Measurements from ENCODE around the gene AGRN. TPM values are rescaled to one million over a fixed set of nuclear protein-coding genes. Genes with fewer than 3 reads are reported as not detected.
A peak's percentile ranks its signal among the peaks of the same experiment; 100 is the strongest.

Gene AGRN
- total RNA-seq, 1 experiment from 2014 or later = 134 TPM

- Histone ChIP-seq H3K4me1 (ENCODE audit: control insufficient read depth in 1 of 2, insufficient read depth in 2 of 2, low read length in 2 of 2) (peaks cover 36 to 64% of the 10 kb centered on the region in 2 experiments), H4K20me1 (ENCODE audit: insufficient read depth) (no peaks in the 10 kb centered on the region), H3K36me3 (ENCODE audit: control insufficient read depth in 1 of 2, insufficient read depth in 2 of 2, low read length in 2 of 2) (no peaks in the 10 kb centered on the region), H3K4me2 (ENCODE audit: low read length) (peak overlapping the region; percentile 90), H3K9me2 (ENCODE audit: insufficient read depth) (no peaks in the 10 kb centered on the region), H3K27me3 (ENCODE audit: insufficient read depth, low read length) (no peaks in the 10 kb centered on the region), H3K79me2 (ENCODE audit: insufficient read depth, low read length) (peaks cover 3% of the 10 kb centered on the region; the same call in 1 of the 2 replicates), H3K27ac (ENCODE audit: low read depth, low read length) (peak overlapping the region; percentile 79), H2AFZ (ENCODE audit: low read depth, low read length, poor library complexity, severe bottlenecking) (no peak overlapping the region), H3K9ac (ENCODE audit: low read length) (peak overlapping the region; percentile 72), H3K9me3 (ENCODE audit: control insufficient read depth in 1 of 2, insufficient read depth in 1 of 2, low read depth in 1 of 2, low read length in 2 of 2) (no peaks in the 10 kb centered on the region), H3K4me3 (replicated peaks in 1 of 2; ENCODE audit: low read depth in 1 of 2, low read length in 2 of 2) (peak overlapping the region; percentile 50 to 64)
- ChIA-PET RAD21 (ENCODE audit: low non-redundant PET in 1 of 2, low total read pairs in 2 of 2, uncharacterized antibody in 2 of 2, unreplicated experiment in 2 of 2) (no interaction called here), CTCF (interaction anchor here (0.7 kb wide), 1 partner anchor 158 kb away, joined by 4 read pairs; no protein-coding TSS in a partner anchor), POLR2A (interaction anchor here (0.7 to 1.0 kb wide), 2 partner anchors 50 to 372 kb away, joined by 3 to 7 read pairs; partner anchors contain the start of gene AGRN)
- BruUV-seq (replicated peaks) = no TSS peak
- intact Hi-C loops (cut with micrococcal nuclease) = loop anchor here (5.0 kb wide), 1 partner anchor 67 kb away; the partner anchor contains the start of gene HES4
- DNase-seq (ENCODE audit: low read depth, low spot score) = peak; percentile 65
- TF ChIP-seq YY1 (IDR thresholded peaks at IDR 0.05; ENCODE audit: extremely low read depth, insufficient replicate concordance, low read depth, low read length) (no peak), POLR2AphosphoS5 (IDR thresholded peaks at IDR 0.05; ENCODE audit: low read depth, low read length) (peak; percentile 55; the same call in 1 of the 2 replicates)
- peak; percentile 61 for ATAC-seq
These were observed 49.3 kb downstream of the AGRN start for GRCh38 chr1:1069056-1069710.

GRCh38 chr1:1069711-1070676, 50.1 kb downstream of the AGRN start:
- no peaks in the 10 kb centered on the region for H4K20me1 ChIP-seq (ENCODE audit: insufficient read depth)
- no TSS peak for BruUV-seq (replicated peaks)
- peak overlapping the region; percentile 90 for H3K4me2 ChIP-seq (ENCODE audit: low read length)
- DNase-seq (ENCODE audit: low read depth, low spot score) = no peak
- no peak overlapping the region for H2AFZ ChIP-seq (ENCODE audit: low read depth, low read length, poor library complexity, severe bottlenecking)
- peak overlapping the region; percentile 72 for H3K9ac ChIP-seq (ENCODE audit: low read length)
- intact Hi-C loops (cut with micrococcal nuclease) = loop anchor here (5.0 kb wide), 2 partner anchors 68 to 277 kb away; partner anchors contain the start of genes DVL1 and HES4
- no peaks in the 10 kb centered on the region for H3K27me3 ChIP-seq (ENCODE audit: insufficient read depth, low read length)
- peaks cover 3% of the 10 kb centered on the region; the same call in 1 of the 2 replicates for H3K79me2 ChIP-seq (ENCODE audit: insufficient read depth, low read length)
- ChIA-PET POLR2A (interaction anchor here (0.7 to 1.0 kb wide), 2 partner anchors 51 to 371 kb away, joined by 3 to 7 read pairs; partner anchors contain the start of gene AGRN), CTCF (interaction anchor here (0.7 kb wide), 1 partner anchor 159 kb away, joined by 4 read pairs; no protein-coding TSS in a partner anchor), RAD21 (ENCODE audit: low non-redundant PET in 1 of 2, low total read pairs in 2 of 2, uncharacterized antibody in 2 of 2, unreplicated experiment in 2 of 2) (no interaction called here)
- TF ChIP-seq YY1 (IDR thresholded peaks at IDR 0.05; ENCODE audit: extremely low read depth, insufficient replicate concordance, low read depth, low read length) (no peak), SIN3A (IDR thresholded peaks at IDR 0.05; ENCODE audit: low read depth) (no peak), EZH2phosphoT487 (IDR thresholded peaks at IDR 0.05; ENCODE audit: borderline replicate concordance) (no peak), ZNF274 (IDR thresholded peaks at IDR 0.05; ENCODE audit: low read depth, low read length) (no peak), POLR2AphosphoS5 (IDR thresholded peaks at IDR 0.05; ENCODE audit: low read depth, low read length) (0 out of 2 replicates have a peak, but pooled peaks have one; percentile 50), ZFX (IDR thresholded peaks at IDR 0.05) (no peak; the same call in 1 of the 2 replicates)
- no peaks in the 10 kb centered on the region for H3K36me3 ChIP-seq (ENCODE audit: control insufficient read depth in 1 of 2, insufficient read depth in 2 of 2, low read length in 2 of 2)
- no peaks in the 10 kb centered on the region for H3K9me3 ChIP-seq (ENCODE audit: control insufficient read depth in 1 of 2, insufficient read depth in 1 of 2, low read depth in 1 of 2, low read length in 2 of 2)
- no peaks in the 10 kb centered on the region for H3K9me2 ChIP-seq (ENCODE audit: insufficient read depth)
- no peak for ATAC-seq
- H3K4me3 ChIP-seq (replicated peaks in 1 of 2; ENCODE audit: low read depth in 1 of 2, low read length in 2 of 2) = peak overlapping the region; percentile 50 to 64
- H3K4me1 ChIP-seq (ENCODE audit: control insufficient read depth in 1 of 2, insufficient read depth in 2 of 2, low read length in 2 of 2) = peaks cover 38 to 67% of the 10 kb centered on the region in 2 experiments
- H3K27ac ChIP-seq (ENCODE audit: low read depth, low read length) = peak overlapping the region; percentile 79

Data from HCT116 (cell line).